SK-N-SH (cell line): ENCODE data around the gene PALM. TPM values are rescaled to one million over a fixed set of nuclear protein-coding genes. Genes with fewer than 3 reads are reported as not detected.
A peak's percentile ranks its signal among the peaks of the same experiment; 100 is the strongest.

ENCODE experiments used
- CTCF ChIA-PET: fragments of 300-600, 350-600 bp; formaldehyde crosslinking; extraction: SDS; loops from one replicate; lab custom pipeline; 2021; lab: Yijun Ruan, JAX
- POLR2A ChIA-PET: fragments of 350-600 bp; sonication (Branson Sonifier 250); formaldehyde crosslinking; extraction: SDS; loops from one replicate; lab custom pipeline; 2020; ENCODE audit warnings: antibody characterized with exemption, inconsistent platforms; lab: Yijun Ruan, JAX
- DNase-seq: peaks from one replicate; pipeline ENCODE4 v3.0.0; 2012
- H2AFZ ChIP-seq: fragments of 200-600 bp; sonication (generic); 2 replicates; pipeline ENCODE4 v1.8.1; 2016; ENCODE audit warnings: antibody characterized with exemption, mild to moderate bottlenecking, low read depth
- H3F3A ChIP-seq: fragments of 200-600 bp; sonication (generic); replicated peaks from 2 replicates; pipeline ENCODE3; 2016; ENCODE audit warnings: antibody characterized with exemption, mild to moderate bottlenecking; ENCODE audit not compliant: insufficient read depth
- H3K27ac ChIP-seq, 2 experiments: fragments of 200-500 bp in 1 of 2; fragments of 200-600 bp in 1 of 2; sonication (Bioruptor generic) in 1 of 2; sonication (generic), shearing (Covaris generic) in 1 of 2; 2 replicates each; pipeline versions ENCODE4 v1.5.1 to v1.6.1; 2014 to 2016; ENCODE audit warnings: low read depth in 2 of 2, inconsistent platforms in 1 of 2, low read length in 1 of 2, mild to moderate bottlenecking in 1 of 2, mixed read lengths in 1 of 2
- H3K27me3 ChIP-seq: fragments of 200-600 bp; sonication (generic), shearing (Covaris generic); 2 replicates; pipeline ENCODE4 v1.6.1; 2016; ENCODE audit warnings: mixed run types; ENCODE audit not compliant: insufficient read depth
- H3K36me3 ChIP-seq, 2 experiments: fragments of 200-500 bp in 1 of 2; fragments of 200-600 bp in 1 of 2; sonication (Bioruptor generic) in 1 of 2; sonication (generic) in 1 of 2; replicated peaks in 1 of 2; 2 replicates each; pipeline versions ENCODE3 to v1.5.1; 2014 to 2016; ENCODE audit warnings: low read length in 1 of 2, mild to moderate bottlenecking in 1 of 2; ENCODE audit not compliant: insufficient read depth in 2 of 2, control insufficient read depth in 1 of 2
- H3K4me1 ChIP-seq, 2 experiments: fragments of 200-500 bp in 1 of 2; fragments of 200-600 bp in 1 of 2; sonication (Bioruptor generic) in 1 of 2; sonication (generic), shearing (Covaris generic) in 1 of 2; 2 replicates each; pipeline versions ENCODE4 v1.5.1 to v1.6.1; 2014 to 2016; ENCODE audit warnings: low read depth in 1 of 2, low read length in 1 of 2, mixed run types in 1 of 2; ENCODE audit not compliant: insufficient read depth in 2 of 2, control insufficient read depth in 1 of 2
- H3K4me2 ChIP-seq: fragments of 200-600 bp; sonication (generic), shearing (Covaris generic); 2 replicates; pipeline ENCODE4 v1.6.1; 2017; ENCODE audit warnings: mixed run types
- H3K4me3 ChIP-seq, 2 experiments: fragments of 200-500 bp in 1 of 2; fragments of 200-600 bp in 1 of 2; sonication (Bioruptor generic) in 1 of 2; sonication (generic), shearing (Covaris generic) in 1 of 2; 2 replicates each; pipeline versions ENCODE4 v1.5.1 to v1.8.1; 2014 to 2016; ENCODE audit warnings: low read depth in 2 of 2, inconsistent platforms in 1 of 2, low read length in 1 of 2, mild to moderate bottlenecking in 1 of 2, mixed read lengths in 1 of 2, moderate library complexity in 1 of 2
- H3K79me2 ChIP-seq: fragments of 200-600 bp; sonication (generic); 2 replicates; pipeline ENCODE4 v1.8.1; 2017; ENCODE audit warnings: mild to moderate bottlenecking; ENCODE audit not compliant: insufficient read depth
- H3K9ac ChIP-seq: fragments of 200-600 bp; sonication (generic); 2 replicates; pipeline ENCODE4 v1.6.1; 2017; ENCODE audit warnings: mixed run types
- H3K9me2 ChIP-seq: fragments of 200-600 bp; sonication (generic); 2 replicates; pipeline ENCODE4 v1.6.1; 2017; ENCODE audit warnings: mixed run types
- H3K9me3 ChIP-seq: fragments of 200-600 bp; sonication (generic); 2 replicates; pipeline ENCODE4 v1.6.1; 2017; ENCODE audit warnings: mixed run types, mild to moderate bottlenecking, moderate library complexity
- H4K20me1 ChIP-seq: fragments of 200-600 bp; sonication (generic); 2 replicates; pipeline ENCODE4 v1.6.1; 2017; ENCODE audit warnings: mild to moderate bottlenecking, mixed run types; ENCODE audit not compliant: insufficient read depth
- CTCF ChIP-seq: fragments of 200-600 bp; sonication (generic); IDR thresholded peaks from 2 replicates; pipeline ENCODE4 v1.6.1; 2017; ENCODE audit warnings: antibody characterized with exemption, mild to moderate bottlenecking, moderate library complexity
- EP300 ChIP-seq, 2 experiments: IDR thresholded peaks; 2 replicates each; pipeline versions ENCODE4 v1.4.0 to v1.6.1; 2012; ENCODE audit warnings: borderline replicate concordance in 1 of 2, low read depth in 1 of 2, low read length in 1 of 2
- EZH2phosphoT487 ChIP-seq: fragments of 200-600 bp; sonication (generic); IDR thresholded peaks from 2 replicates; pipeline ENCODE4 v1.6.1; 2017; ENCODE audit warnings: low read depth, mixed run types, mild to moderate bottlenecking, antibody characterized with exemption, moderate library complexity, borderline replicate concordance
- FOXJ3 ChIP-seq: sonication (generic); formaldehyde crosslinking; IDR thresholded peaks from 2 replicates; pipeline ENCODE4 v1.5.1; 2020; ENCODE audit warnings: mild to moderate bottlenecking, missing genetic modification reagents
- GABPA ChIP-seq: IDR thresholded peaks from 2 replicates; pipeline ENCODE4 v1.4.0; 2012; ENCODE audit warnings: low read depth, mild to moderate bottlenecking
- MAX ChIP-seq: IDR thresholded peaks from 2 replicates; pipeline ENCODE4 v1.4.0; 2012; ENCODE audit warnings: low read depth
- MEF2A ChIP-seq: IDR thresholded peaks from 2 replicates; pipeline ENCODE4 v1.4.0; 2012; ENCODE audit warnings: low read depth, borderline replicate concordance
- MXI1 ChIP-seq: IDR thresholded peaks from 2 replicates; pipeline ENCODE4 v1.6.1; 2012; ENCODE audit warnings: mild to moderate bottlenecking, low read depth, low read length, improper control_type of control experiment
- NFIC ChIP-seq: IDR thresholded peaks from 2 replicates; pipeline ENCODE4 v1.4.0; 2012; ENCODE audit warnings: borderline replicate concordance
- PBX3 ChIP-seq: IDR thresholded peaks from 2 replicates; pipeline ENCODE4; 2012
- POLR2AphosphoS5 ChIP-seq: IDR thresholded peaks from 2 replicates; pipeline ENCODE4 v1.6.1; 2012; ENCODE audit warnings: low read depth, low read length
- RCOR1 ChIP-seq: fragments of 150-350 bp; IDR thresholded peaks from 2 replicates; pipeline ENCODE4 v1.6.1; 2017; ENCODE audit warnings: antibody characterized with exemption, low read length
- REST ChIP-seq: IDR thresholded peaks from 2 replicates; pipeline ENCODE4 v1.6.1; 2012; ENCODE audit warnings: mild to moderate bottlenecking, low read depth, low read length, moderate library complexity
- RFX5 ChIP-seq: IDR thresholded peaks from 2 replicates; pipeline ENCODE4 v1.6.1; 2012; ENCODE audit warnings: mild to moderate bottlenecking, improper control_type of control experiment, low read length
- RXRA ChIP-seq: IDR thresholded peaks from 2 replicates; pipeline ENCODE4 v1.4.0; 2012; ENCODE audit warnings: low read depth, mild to moderate bottlenecking, borderline replicate concordance
- SIN3A ChIP-seq: IDR thresholded peaks from 2 replicates; pipeline ENCODE4 v1.6.1; 2012; ENCODE audit warnings: low read depth, mild to moderate bottlenecking, low read length, moderate library complexity, borderline replicate concordance
- SMC3 ChIP-seq: IDR thresholded peaks from 2 replicates; pipeline ENCODE4 v1.6.1; 2012; ENCODE audit warnings: low read depth, low read length, improper control_type of control experiment
- TAF1 ChIP-seq: IDR thresholded peaks from 2 replicates; pipeline ENCODE4 v1.6.1; 2012; ENCODE audit warnings: low read depth, mild to moderate bottlenecking, low read length, moderate library complexity, borderline replicate concordance
- USF2 ChIP-seq: fragments of 150-350 bp; IDR thresholded peaks from 2 replicates; pipeline ENCODE4 v1.6.1; 2017; ENCODE audit warnings: antibody characterized with exemption, low read length, low read depth, borderline replicate concordance
- WGBS: methylation state at CpG from one replicate; pipeline ENCODE4 v1.1.6; 2017; ENCODE audit warnings: low lambda C conversion rate; 5-methylcytosine and 5-hydroxymethylcytosine counted together
- polyA plus RNA-seq, 3 experiments: library from polyadenylated mRNA; depleted of rRNA; stranded (reverse); fragments of >200 nt; gene quantifications; 2 replicates each; pipeline ENCODE4 v1.2.3, GENCODE V29; 2012
- TF ChIP-seq, protein P1 (sequence below): IDR thresholded peaks from 2 replicates; pipeline ENCODE4 v1.4.0; 2012; ENCODE audit warnings: low read depth, borderline replicate concordance

The PALM gene
- polyA plus RNA-seq, 1 of the 3 experiments (the other 2 are of a cell fraction), result 15.6 TPM

DNA sequence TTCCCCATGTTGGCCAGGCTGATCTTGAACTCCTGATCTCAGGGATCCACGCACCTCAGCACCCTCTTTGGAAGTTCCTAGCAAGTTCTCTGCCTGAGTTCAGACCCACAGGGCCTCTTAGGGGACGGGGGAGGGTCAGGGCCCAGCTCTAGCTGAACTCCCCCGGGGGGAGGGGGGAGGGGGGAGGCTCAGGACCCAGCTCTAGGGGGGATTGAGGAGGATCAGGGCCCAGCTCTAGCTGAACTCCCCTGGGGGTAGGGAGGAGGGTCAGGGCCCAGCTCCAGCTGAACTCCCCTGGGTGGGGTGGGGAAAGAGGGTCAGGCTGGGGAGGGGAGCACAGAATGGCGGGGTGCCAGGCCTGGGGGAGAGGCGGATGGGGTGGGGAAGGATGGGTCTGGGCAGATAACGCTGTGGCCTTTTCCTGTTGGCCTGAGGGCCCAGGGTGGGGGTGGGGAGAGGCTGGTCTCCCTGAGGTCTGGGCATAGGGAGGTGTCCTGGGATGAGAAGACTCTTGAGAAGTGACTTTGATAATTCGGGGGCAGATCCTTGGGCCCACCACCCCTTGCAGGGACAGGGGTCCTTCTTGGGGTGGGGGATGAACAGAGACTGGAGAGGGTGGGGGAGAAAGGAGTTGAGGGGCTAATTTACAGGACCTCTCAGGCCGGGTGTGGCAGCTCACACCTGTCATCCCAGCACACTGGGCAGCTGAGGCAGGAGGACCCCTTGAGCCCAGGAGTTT lies 83.0 kb downstream of the PALM start:
- H3K9ac ChIP-seq, result no peak overlapping the region
- H3F3A ChIP-seq, result peaks cover 4% of the 10 kb centered on the region
- POLR2A ChIA-PET, result interaction anchor here (0.6 kb wide), 1 partner anchor 10 kb away, joined by 3 read pairs; no protein-coding TSS in a partner anchor
- H4K20me1 ChIP-seq, result no peaks in the 10 kb centered on the region
- no peaks in the 10 kb centered on the region for H3K36me3 ChIP-seq
- H3K4me2 ChIP-seq, result no peak overlapping the region
- peaks cover 0 to 20% of the 10 kb centered on the region in 2 experiments; a peak in 1 of 4 replicates for H3K4me1 ChIP-seq
- no peak overlapping the region for H2AFZ ChIP-seq
- H3K9me3 ChIP-seq, result no peaks in the 10 kb centered on the region
- H3K79me2 ChIP-seq, result no peaks in the 10 kb centered on the region
- no peak overlapping the region for H3K4me3 ChIP-seq
- peak; percentile 61 for DNase-seq
- no peak overlapping the region for H3K27ac ChIP-seq
- CTCF ChIA-PET, result interaction anchor here (1.0 to 1.7 kb wide), 3 partner anchors 22 to 192 kb away, joined by 3 to 5 read pairs (median 3); partner anchors contain the start of genes CFD and WDR18
- WGBS, result 55% methylated on average over 7 of the region's 8 CpGs
- TF ChIP-seq EZH2phosphoT487 (no peak), SMC3 (no peak), NFIC (no peak), EP300 (IDR thresholded peaks at IDR 0.05; ENCODE audit: borderline replicate concordance in 1 of 2, low read depth in 1 of 2, low read length in 1 of 2) (no peak), REST (no peak), FOXJ3 (CRISPR knock-in tag) (no peak), RCOR1 (no peak), TAF1 (no peak), SIN3A (no peak), MEF2A (no peak), RFX5 (no peak), USF2 (no peak), MXI1 (no peak), RXRA (no peak), MAX (no peak), PBX3 (no peak), CTCF (no peak), GABPA (no peak), POLR2AphosphoS5 (no peak)
- TF ChIP-seq, protein P1, sequence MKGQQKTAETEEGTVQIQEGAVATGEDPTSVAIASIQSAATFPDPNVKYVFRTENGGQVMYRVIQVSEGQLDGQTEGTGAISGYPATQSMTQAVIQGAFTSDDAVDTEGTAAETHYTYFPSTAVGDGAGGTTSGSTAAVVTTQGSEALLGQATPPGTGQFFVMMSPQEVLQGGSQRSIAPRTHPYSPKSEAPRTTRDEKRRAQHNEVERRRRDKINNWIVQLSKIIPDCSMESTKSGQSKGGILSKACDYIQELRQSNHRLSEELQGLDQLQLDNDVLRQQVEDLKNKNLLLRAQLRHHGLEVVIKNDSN, result no peak
- TF ChIP-seq, all 33 proteins: peak for 0
- Histone ChIP-seq H3K27me3 (no peaks in the 10 kb centered on the region), H3K9me2 (no peaks in the 10 kb centered on the region)
